Thyroid gland (tissue), 4 donors: ENCODE measurements around the gene TRABD2B.

Source experiments
- POLR2A ChIP-seq, 2 donors: fragments of 450-650 bp; IDR thresholded peaks; one replicate each; pipeline ENCODE4 v1.6.1; 2017; ENCODE audit warnings: antibody characterized with exemption in 2 of 2, mild to moderate bottlenecking in 2 of 2, moderate library complexity in 1 of 2
- TF ChIP-seq, protein P1 (sequence below), 6 experiments: fragments of 200-600 bp in 3 of 6; fragments of 450-650 bp in 3 of 6; sonication (generic) in 3 of 6; IDR thresholded peaks; one replicate each; pipeline ENCODE4 v1.5.1; 2016 to 2019; ENCODE audit warnings: antibody characterized with exemption in 6 of 6, mild to moderate bottlenecking in 2 of 6, inconsistent platforms in 1 of 6, moderate library complexity in 1 of 6

DNA sequence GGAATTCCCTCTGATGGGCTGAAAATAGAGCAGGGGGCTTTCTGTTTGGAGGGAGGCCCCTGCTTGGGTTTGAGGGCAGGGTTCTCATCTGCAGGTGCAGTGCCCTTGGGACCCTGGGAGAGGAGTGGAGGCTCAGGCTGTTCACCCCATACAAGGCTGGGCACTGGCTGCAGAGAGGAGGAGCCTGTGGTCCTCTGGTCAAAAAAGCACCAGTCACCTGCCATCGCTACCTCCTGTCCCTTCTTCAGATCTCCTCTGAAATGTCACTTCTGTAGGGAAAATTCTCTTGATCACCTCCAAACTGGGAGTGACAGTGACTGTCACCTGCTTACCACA, 108.9 kb downstream of the TRABD2B start:
- TF ChIP-seq, protein P1, sequence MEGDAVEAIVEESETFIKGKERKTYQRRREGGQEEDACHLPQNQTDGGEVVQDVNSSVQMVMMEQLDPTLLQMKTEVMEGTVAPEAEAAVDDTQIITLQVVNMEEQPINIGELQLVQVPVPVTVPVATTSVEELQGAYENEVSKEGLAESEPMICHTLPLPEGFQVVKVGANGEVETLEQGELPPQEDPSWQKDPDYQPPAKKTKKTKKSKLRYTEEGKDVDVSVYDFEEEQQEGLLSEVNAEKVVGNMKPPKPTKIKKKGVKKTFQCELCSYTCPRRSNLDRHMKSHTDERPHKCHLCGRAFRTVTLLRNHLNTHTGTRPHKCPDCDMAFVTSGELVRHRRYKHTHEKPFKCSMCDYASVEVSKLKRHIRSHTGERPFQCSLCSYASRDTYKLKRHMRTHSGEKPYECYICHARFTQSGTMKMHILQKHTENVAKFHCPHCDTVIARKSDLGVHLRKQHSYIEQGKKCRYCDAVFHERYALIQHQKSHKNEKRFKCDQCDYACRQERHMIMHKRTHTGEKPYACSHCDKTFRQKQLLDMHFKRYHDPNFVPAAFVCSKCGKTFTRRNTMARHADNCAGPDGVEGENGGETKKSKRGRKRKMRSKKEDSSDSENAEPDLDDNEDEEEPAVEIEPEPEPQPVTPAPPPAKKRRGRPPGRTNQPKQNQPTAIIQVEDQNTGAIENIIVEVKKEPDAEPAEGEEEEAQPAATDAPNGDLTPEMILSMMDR (IDR thresholded peaks at IDR 0.05) = no peak
- no peak for TF ChIP-seq POLR2A (IDR thresholded peaks at IDR 0.05)
